ENCODE data around the gene ZNF222. TPM values are rescaled to one million over a fixed set of nuclear protein-coding genes. Genes with fewer than 3 reads are reported as not detected.

Gene ZNF222
- total RNA-seq (2012; rRNA removed), result 7.0 and 8.6 TPM in 2 replicates
- polyA plus RNA-seq (2012; rRNA removed), result 2.8 and 3.2 TPM in 2 replicates
- 0.76 and 1.6 TPM in 2 replicates for polyA plus RNA-seq (2012; cell fraction: cytosol; rRNA removed)
- polyA plus RNA-seq (2012; cell fraction: nucleus; rRNA removed; ENCODE audit: low replicate concordance), result 0.87 and 3.7 TPM in 2 replicates
- Bru-seq, nascent RNA, result percentile 59 among the genes with signal in this experiment
- percentile 57 among the genes with signal in this experiment for BruChase-seq, experiment 1, labeled RNA remaining after a 6-hour chase
- percentile 58 among the genes with signal in this experiment for BruChase-seq, experiment 2, labeled RNA remaining after a 2-hour chase
- long read RNA-seq, partial matches to known transcripts, result 0 of 2 reads
- long read RNA-seq, other reads (novel, unspliced or antisense), result 0 of 2 reads

DNA sequence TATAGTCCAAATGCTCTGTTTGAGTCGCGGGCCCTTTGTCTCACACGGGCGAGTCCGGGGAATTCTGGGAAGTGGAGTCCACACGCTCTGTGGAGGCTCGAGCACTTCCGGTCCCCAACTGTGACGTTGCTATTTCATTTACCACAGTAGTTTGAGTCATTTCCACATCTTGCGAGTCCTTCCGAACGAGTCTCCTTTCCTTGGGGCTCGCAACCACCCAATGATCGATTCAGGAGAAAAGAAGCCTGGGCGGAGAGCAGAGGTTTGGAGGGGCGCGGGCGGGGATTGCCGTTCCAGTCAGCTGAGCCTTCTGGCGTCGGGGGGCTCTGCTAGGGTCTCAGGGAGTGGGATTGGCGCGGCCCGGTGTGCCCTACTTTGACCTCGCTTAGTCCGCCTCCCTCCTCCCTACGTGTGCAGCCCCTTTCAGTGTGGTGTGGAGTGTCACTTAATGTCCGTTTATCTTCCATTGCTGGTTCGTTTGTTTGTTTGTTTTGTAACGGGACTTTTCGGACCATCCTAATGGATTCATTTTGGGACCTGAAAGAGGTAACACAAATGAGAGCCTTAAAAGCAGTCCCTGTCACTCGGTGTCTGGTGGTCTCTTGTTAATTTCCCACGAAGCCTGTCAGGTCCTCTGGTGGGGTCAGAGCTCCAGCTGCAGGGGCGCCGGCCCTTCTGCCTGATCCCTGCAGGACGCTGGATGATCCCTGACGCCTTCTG is at the start of gene ZNF222:
Gene ZNF222, plus strand, starts transcription at position 163 of the 720 bp plus-strand sequence. Its CDS starts 58 bp downstream, at position 221.
- H3K27ac ChIP-seq (ENCODE audit: insufficient read depth, low read length), result peak within 1 kb of the TSS; percentile 74
- H2BK120ac ChIP-seq (ENCODE audit: low read depth, low read length), result no peak within 1 kb of the TSS
- H2AK9ac ChIP-seq (replicated peaks; ENCODE audit: low read depth, low read length, poor library complexity), result peak within 1 kb of the TSS; percentile 93
- peak; percentile 99 for ATAC-seq (ENCODE audit: low read depth)
- peaks cover 7% of the 10 kb centered on the region; the same call in 1 of the 2 replicates for H3K9me3 ChIP-seq (ENCODE audit: control insufficient read depth, insufficient read depth, low read length)
- no peaks in the 10 kb centered on the region for H4K20me1 ChIP-seq (ENCODE audit: insufficient read depth, low read length)
- peak within 1 kb of the TSS; percentile 29; the same call in 1 of the 2 replicates for H3K56ac ChIP-seq (ENCODE audit: extremely low read depth, insufficient read depth, low read length)
- H4K91ac ChIP-seq (ENCODE audit: insufficient read depth, low read depth, low read length), result peak within 1 kb of the TSS; percentile 7; the same call in 1 of the 2 replicates
- peak within 1 kb of the TSS; percentile 61 for H3K23ac ChIP-seq (ENCODE audit: low read depth, low read length)
- CTCF ChIA-PET, result no interaction called here
- H2AK5ac ChIP-seq (ENCODE audit: low read depth, low read length), result peak within 1 kb of the TSS; percentile 75
- H2BK15ac ChIP-seq (ENCODE audit: low read depth, low read length), result no peak within 1 kb of the TSS
- H2BK20ac ChIP-seq (ENCODE audit: low read depth, low read length), result no peak within 1 kb of the TSS; the same call in 1 of the 2 replicates
- H3K36me3 ChIP-seq (ENCODE audit: control insufficient read depth, insufficient read depth, low read length), result peaks cover 19% of the 10 kb centered on the region
- TF ChIP-seq MXI1 (IDR thresholded peaks at IDR 0.05; ENCODE audit: borderline replicate concordance, low read depth, low read length), result no peak
- 0 out of 2 replicates have a peak, but pooled peaks have one; percentile 7 for TF ChIP-seq FOS (IDR thresholded peaks at IDR 0.05; ENCODE audit: low read depth, low read length)
- 0 out of 2 replicates have a peak, but pooled peaks have one; percentile 47 for TF ChIP-seq CEBPB (IDR thresholded peaks at IDR 0.05; ENCODE audit: low read depth, low read length)
- peak; percentile 41; the same call in 1 of the 2 replicates for TF ChIP-seq POLR2A (IDR thresholded peaks at IDR 0.05; ENCODE audit: low read depth, low read length)
- in situ Hi-C loops (cut with MboI; ENCODE audit: low sequenced_read_pairs) (no loop called here), dilution Hi-C loops (cut with HindIII; ENCODE audit: low sequenced_read_pairs, unreplicated experiment) (no loop called here), intact Hi-C loops (cut with micrococcal nuclease) (no loop called here)
- WGBS, 2 experiments (ENCODE audit: extremely low coverage in 2 of 2, insufficient read length in 1 of 2), result 7% methylated on average over 3 of the region's 37 CpGs; no CpG with 5 or more reads in 1 of the 2 experiments
- peak within 1 kb of the TSS; percentile 96 for H2AFZ ChIP-seq (replicated peaks; ENCODE audit: low read length, poor library complexity)
- peak within 1 kb of the TSS; percentile 79 for H3K4me3 ChIP-seq (ENCODE audit: insufficient read depth, low read depth, low read length)
- peak within 1 kb of the TSS; percentile 74 for H3K4ac ChIP-seq (ENCODE audit: low read depth, low read length)
- H4K8ac ChIP-seq (ENCODE audit: low read depth in 2 of 2, low read length in 2 of 2), result peak within 1 kb of the TSS; percentile 90 to 99
- peak within 1 kb of the TSS; percentile 64 for H2BK5ac ChIP-seq (ENCODE audit: low read depth, low read length, poor library complexity, severe bottlenecking)
- DNase-seq, result peak; percentile 92
- no TSS peak for BruUV-seq (replicated peaks)
- peak within 1 kb of the TSS; percentile 88 for H3K14ac ChIP-seq (replicated peaks; ENCODE audit: low read depth, low read length)
- peaks cover 15 to 27% of the 10 kb centered on the region in 2 experiments for H3K79me1 ChIP-seq (ENCODE audit: low read depth in 1 of 2, low read length in 2 of 2)
- POLR2A ChIA-PET (ENCODE audit: unreplicated experiment), result no interaction called here
- H3K4me1 ChIP-seq (ENCODE audit: control insufficient read depth, insufficient read depth, low read length), result no peaks in the 10 kb centered on the region; the same call in 1 of the 2 replicates
- peaks cover 8% of the 10 kb centered on the region; the same call in 1 of the 2 replicates for H3K9me1 ChIP-seq (ENCODE audit: insufficient read depth, low read length)
- peak within 1 kb of the TSS; percentile 80 for H3K9ac ChIP-seq (ENCODE audit: low read depth, low read length)
- peak within 1 kb of the TSS; percentile 99 for H4K5ac ChIP-seq (ENCODE audit: low read depth, low read length)
- H3K27me3 ChIP-seq (ENCODE audit: control insufficient read depth, insufficient read depth, low read length), result no peaks in the 10 kb centered on the region
- H3K4me2 ChIP-seq (ENCODE audit: low read depth, low read length), result peak within 1 kb of the TSS; percentile 99
- peak within 1 kb of the TSS; percentile 65 for H3K18ac ChIP-seq (ENCODE audit: low read depth, low read length)
